ENCODE measurements around the gene GGTA1.
"Not testable (repeated sequence)": the region's sequence is repeated elsewhere in the genome, so short reads cannot be mapped to it uniquely, and the experiment has no call there.

Gene GGTA1

DNA sequence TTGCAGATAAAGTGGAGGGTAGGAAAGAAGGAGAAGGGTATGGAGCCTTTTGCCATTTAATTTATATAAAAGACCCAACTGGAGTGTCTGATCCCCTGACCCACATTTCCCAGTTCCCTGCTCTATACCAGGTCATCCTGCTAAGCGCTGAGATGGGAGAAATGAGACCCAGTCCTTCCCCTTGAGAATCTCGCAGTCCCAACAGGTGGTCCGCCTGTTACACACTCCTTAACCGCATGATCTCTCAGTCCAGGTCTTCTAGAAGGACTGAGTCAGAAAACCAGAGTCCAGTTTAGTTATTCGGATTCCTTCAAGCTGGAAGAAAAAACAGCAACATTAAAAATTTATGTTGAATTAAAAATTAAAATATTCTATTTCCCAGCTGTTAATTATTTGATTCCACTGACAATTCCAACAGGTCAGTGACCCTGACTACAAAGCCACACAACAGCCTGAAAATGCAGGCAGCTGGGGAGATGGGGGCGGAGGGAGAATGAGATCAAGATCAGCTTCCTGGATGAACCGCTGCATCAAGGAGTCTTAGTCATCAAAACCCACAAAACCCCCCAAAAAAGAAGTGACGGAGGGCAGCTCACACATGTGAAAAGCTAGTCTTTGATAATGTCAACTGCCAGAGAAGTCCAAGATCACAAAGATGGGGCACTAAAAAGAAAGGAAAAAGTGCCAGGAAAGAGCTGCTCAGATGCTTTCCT lies 44.0 kb downstream of the GGTA1 start:
- no peak for DNase-seq

DNA sequence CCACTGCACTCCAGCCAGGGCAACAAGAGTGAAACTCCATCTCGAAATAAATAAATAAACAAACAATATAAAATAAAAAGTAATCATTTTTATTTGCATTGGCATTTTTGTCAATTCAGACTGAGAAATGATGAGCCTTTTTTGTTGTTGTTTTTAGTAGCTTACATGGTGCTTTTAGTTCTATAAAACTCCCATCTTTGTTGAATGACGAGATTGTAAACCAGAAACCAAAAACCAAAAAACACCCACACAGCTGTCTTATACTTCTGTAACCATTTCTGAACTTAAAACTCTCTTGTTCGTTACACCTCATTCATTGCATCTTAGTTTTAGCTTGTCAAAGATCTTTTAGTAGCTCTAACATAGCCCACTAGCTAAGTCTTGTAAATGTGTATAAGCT lies 44.7 kb downstream of the GGTA1 start:
- DNase-seq = no peak

DNA sequence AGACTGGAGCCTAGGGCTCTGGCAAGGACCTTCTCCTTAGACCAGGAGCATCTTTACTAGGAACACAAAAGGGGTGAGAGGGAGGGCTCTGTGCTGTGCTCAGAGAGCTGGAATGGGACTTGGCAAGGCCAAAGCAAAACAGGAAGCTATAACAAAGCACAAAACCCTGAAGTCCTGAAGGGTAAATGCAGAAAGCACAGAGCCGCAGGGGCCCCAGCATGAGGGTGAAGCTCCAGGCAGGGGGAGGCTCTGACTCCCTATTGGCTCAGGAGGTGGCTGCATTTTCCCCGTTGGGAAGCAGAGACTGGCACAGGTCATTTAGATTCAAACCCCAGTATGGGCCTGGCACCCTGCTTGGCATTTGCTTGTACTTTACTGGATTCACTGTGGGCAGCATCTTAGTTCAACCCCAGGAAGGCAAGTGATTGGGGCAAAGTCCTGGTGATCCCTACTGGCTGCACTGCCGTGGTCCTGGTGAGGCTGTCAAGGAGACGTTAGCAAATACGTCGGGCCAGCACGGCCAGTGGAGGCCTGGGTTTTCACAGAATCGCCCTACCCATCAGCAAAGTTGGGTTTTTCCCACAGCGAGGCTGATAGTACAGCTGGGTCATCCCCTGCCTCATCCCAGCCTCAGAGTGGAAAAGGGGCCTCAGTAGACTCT lies 46.3 kb downstream of the GGTA1 start:
- no peak for DNase-seq

DNA sequence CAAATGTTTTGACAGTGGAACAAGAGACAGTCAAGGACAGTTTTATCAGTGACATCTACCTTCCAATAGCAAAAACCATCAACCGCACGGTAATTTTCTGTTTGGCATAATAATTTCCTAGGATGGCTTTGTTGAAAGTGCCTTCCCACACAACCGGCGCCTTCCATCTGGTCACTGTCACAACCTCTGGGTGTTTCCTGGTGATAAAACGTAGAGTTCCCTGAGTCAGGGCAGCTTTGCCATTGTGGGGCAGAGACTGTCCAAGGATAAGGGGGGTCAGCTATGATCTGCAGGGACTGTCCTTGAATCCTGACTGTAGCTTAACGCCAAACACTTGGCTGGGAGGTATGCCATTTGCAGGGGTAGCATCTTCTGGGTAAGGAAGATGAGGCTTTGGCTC lies 47.6 kb downstream of the GGTA1 start:
- no peak for DNase-seq

DNA sequence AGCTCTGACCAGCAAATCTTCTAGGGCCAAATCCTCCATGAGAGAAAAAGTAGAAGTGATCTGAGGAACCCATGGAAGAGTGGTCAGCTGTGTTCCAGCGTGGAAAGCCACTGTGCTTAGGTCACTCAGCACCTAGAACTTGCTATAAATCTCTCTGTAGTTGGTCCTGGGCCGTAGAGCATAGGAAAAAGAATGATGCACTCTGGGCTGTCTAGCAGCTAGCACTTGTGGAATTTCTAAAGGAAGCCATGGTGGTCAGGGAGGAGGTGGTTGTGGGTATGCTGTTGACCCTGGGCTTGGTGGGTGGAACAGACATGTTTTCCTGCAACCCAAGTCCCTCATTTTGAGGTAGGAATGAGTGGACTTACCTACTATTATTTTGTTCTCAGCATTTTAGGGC lies 48.1 kb downstream of the GGTA1 start:
- no peak for DNase-seq

DNA sequence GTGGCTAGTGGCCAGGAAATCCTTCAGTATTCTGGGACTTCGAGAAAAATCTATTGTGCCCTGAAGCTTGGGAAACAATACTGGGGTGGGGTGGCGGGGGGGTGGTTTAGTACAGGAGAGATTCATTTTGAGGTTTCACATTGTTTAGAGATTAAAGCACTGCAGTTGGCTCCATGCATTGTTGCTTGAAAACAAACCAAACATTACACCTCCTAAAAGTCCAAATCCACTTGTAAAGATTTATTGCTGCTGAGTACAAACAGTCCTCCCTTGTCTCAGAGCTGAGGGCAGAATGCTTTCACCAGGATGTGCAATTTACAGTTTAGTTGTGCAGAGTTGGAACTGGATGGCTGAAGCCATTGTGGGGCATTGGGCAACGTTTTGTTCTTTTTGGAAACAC lies 49.4 kb downstream of the GGTA1 start:
- DNase-seq = peak; percentile 51

DNA sequence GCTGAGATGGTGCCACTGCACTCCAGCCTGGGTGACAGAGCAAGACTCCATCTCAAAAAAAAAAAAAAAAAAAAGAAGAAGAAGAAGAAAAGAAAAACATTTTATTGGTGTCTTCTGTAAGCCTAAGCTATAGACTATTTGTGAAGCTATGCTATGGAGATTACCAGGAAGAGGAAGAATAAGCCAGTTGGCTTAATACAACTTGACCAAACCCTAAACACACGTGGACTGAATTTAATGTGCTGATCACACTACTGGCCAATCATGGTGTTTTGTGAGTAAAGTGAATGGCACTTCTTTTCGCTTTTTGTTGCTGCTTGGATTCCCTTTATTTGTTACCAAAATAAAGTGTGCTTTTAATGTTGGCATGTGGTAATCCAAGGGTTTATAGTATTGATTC lies 49.9 kb downstream of the GGTA1 start:
- DNase-seq = no peak

DNA sequence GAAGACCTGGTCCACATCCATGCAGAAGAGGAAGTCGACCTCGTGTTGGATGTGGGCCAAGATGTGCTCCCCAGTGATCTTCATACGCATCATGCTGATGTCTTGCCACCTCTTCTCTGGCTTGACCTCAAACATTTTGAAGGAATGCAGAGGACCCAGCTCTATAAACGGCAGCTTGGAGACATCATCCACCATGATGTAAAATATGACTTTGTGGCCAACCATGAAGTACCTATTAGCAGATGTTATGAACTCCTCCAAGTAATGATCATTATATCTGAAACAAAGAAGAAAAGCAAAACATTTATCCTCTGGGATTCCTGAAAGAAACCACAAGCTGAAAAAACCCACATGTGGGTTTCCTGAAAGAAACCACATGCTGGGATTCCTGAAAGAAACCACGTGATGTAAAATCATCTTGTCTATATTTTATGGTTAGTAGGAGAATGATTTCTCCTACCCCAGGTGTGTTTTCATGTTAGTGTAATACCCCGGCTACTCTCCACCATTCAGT lies 52.3 kb downstream of the GGTA1 start:
- no peak for DNase-seq

DNA sequence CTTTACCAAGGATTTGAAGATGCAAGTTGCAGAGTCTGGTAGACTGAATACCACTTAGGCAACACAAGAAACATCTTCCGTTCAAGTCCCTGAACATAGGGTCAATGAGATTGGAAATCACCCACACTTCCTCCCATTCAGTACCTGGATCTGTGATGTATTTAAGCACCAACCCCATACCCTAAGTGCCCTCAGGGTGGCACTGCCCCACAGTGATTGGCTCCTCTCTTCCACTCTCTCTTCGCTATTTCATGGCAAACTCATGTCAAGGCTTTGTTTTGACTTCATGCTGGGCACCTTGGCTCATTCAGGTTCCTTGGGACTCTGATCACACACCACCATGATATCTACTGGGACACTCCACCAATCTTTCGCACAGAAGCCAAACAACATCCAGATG lies 53.7 kb downstream of the GGTA1 start:
- no peak for DNase-seq

DNA sequence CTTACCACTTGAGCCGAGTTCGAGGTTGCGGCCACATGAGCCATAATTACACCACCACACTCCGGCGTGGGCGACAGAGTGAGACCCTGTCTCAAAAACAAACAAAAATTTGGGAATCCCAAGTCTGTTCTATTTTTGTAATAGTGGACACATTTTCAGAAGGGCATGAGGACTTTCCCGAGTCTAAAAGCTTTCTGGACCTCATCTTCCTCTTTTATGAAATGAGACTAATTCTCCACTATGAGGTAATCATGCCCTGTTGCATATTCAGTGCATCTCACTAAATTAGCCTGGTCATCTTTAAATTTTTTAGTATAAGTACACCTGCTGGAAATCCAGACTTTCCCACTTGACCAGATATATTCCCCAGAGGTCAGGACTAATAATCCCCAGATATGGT lies 55.7 kb downstream of the GGTA1 start:
- no peak for DNase-seq

DNA sequence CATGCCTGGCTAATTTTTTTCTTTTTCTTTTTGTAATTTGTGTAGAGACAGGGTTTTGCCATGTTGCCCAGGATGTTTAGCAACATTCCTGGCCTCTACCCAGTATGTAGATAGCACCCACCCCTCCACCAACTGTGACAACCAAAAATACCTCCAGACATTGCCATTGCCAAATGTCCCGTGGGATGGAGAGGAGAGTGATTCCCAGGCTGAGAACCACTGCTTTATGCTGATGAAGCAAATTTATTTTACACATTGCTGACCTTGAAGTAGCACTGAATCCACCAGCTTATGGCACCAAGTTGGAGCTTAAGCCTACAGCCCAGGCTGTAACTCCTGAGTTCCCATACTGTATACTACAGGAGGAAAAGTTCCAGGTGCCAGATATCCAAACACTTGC lies 58.5 kb downstream of the GGTA1 start:
- DNase-seq = no peak

DNA sequence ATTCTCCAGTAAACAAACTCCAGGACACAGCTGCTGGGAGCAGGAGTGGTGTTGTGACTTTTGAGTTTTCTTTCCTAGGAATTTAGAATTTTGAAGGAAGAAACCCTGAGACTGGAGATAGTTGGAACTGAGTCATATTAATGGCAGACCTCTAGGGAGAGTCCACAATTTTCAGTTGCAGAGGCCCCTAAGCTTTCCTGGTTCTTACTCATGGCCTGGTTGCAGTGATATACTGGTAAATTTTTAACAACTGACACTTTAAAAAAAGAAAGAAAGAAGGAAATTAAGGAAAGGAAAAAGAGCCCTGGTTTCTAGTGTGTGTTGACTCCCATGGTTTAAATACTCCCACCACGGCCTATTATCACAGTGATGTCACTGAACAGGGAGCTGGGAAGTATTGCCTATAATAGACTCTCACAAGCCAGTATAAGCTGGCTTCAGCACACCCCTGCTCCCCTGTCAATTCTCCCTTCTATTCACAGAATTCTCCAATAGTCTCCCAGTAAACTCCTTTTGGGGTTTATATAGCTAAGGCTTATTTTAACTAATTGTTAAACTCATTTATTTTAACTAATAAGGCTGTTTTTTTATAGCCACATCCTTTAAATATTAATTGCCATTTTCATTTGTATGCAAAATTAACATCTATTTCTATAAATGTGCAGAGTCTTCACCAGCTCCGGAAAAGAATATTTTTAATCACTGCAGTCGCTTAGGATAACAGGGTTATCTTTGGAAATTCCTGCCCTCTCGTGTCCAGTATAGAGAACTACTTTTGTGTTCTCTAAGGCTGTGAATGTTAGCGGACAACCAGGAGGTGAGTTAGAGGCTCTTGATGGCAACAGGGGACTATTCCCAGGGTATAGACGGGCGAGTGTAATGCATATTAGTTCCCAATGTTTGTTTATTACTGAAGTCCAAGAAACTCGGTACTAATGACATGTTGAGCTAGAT lies 59.7 kb downstream of the GGTA1 start:
- no peak for DNase-seq

DNA sequence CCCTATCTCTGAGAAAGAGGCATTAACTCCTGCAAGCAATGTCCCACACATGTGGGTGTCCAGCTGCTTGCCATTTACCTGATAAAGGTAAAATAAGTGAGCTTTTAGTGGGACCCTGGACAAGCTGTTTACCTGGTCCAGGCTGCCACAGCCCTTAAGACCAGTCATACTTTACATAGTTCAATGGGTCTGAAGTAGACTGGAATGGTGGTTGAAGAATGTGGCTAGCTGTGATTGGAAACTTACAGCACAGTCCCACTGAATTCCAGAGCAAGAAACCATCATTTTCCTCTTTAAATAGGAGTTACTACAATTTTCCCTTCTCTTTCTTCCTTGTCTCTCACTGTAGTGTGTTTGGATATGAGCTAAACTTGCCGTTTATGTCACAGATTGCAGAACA lies 60.6 kb downstream of the GGTA1 start:
- DNase-seq = no peak

DNA sequence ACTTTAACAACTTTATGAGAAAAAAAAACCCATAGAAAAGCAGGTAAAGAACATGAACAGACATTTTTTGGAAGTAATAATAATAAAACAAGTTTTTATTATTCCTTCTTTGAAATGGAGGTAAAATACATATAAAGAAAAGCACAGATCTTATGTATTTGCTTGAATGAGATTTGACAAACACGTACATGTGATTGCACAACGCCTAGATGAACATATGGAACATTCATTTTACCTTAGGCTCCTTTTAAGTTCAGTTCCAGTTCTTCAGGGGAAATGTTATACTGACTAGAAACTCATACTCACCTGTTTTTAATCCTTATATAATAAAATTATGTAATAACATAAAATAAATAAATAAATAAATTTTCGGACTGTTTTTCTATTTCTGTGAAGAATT lies 61.8 kb downstream of the GGTA1 start:
- no peak for DNase-seq

DNA sequence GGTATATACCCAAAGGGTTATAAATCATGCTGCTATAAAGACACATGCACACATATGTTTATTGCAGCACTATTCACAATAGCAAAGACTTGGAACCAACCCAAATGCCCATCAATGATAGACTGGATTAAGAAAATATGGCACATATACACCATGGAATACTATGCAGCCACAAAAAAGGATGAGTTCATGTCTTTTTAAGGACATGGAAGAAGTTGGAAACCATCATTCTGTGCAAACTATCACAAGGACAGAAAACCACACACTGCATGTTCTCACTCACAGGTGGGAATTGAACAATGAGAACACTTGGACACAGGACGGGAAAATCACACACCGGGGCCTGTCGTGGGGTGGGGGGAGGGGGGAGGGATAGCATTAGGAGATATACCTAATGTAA lies 62.6 kb downstream of the GGTA1 start:
- DNase-seq = not testable (repeated sequence)

DNA sequence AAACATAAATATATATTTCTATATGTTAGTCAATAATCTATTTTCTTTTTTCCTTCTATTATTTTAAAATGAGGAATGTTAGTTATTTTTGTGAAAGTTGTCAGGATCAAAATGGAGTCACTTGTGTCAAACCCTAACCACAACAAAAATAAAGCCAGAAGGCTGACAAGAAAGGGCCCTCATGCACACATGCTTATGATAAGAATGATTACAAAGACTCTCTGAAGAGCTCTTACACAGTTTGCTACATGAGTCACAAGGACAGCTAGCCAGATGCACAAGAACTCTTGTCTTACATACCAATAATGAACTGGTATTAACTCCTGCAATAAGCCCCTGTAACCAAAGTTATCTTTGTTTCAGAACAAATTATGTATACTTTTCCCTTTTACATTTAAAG lies 64.7 kb downstream of the GGTA1 start:
- no peak for DNase-seq

DNA sequence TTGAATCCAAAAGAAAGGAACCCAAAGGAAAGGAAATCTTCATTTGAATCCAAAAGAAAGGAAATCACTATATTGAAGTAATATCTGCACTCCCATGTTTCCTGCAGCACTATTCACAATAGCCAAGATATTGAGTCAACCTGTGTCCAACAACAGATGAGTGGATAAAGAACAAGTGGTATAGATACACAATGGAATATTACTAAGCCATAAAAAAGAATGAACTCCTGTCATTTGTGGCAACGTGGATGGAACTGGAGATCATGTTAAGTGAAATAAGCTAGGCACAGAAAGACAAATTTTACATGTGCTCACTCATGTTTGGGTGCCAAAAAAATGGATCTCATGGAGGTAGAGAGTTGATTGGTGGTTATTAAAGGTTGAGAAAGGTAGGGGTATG lies 71.7 kb downstream of the GGTA1 start:
- DNase-seq = no peak

DNA sequence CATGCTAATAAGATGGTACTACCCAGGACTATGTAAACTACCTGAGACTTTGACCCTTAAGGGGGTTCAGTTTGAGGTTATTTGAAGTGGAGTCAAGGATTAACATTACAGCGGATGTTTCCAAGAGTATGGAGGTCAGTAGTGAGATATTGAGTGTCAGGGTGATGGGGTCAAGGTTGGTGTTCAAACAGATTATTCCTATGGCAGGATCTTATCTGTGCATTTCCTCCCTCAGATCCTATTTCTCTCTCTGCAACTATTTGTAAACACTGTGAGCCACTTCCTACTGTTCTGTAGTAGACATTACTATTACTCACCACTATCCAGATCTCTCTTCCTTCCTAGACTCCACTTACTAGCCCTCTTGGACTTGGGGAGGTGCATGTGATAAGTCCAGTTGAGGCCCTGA lies 75.6 kb downstream of the GGTA1 start:
- no peak for DNase-seq

DNA sequence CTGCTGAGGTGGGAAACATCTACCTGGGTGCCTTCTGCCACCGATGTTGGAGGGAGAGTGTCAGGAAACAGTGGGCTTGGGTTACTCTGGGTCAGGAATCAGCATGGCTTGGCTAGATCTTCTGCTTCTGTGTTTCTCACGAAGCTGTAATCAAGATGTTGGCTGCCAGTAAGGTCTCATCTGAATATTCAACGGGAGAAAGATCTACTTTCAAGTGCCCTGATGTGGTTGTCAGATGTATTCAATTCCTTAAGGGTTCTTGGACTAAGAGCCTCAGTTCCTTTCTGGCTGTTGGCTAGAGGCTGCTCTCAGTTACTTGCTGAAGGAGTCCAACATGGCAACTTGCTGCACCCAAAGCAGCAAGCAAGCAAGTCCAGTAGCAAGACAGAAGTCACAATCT lies 87.7 kb downstream of the GGTA1 start:
- DNase-seq = no peak

DNA sequence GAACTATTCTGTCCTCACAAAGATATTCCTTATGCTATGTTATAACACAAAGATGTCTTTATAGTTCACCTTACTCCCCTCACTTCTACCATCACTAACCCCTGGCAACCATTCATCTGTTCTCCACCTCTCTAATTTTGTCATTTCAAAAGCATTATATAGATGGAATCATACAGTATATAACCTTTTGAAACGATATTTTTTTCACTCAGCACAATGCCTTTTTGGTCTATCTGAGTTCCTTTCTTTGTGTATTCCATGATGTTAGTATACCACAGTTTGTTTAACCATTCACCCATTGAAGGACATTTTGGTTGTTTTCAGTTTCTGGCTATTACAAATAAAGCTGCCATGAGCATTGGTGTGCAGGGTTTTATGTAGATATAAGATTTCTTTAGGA lies 93.7 kb downstream of the GGTA1 start:
- no peak for DNase-seq
